K562 (cell line): ENCODE measurements around the gene JDP2. TPM values are rescaled to one million over a fixed set of nuclear protein-coding genes. Genes with fewer than 3 reads are reported as not detected.

ENCODE experiments used
- ATAC-seq: fragments of 200-7000 bp; cut with Tn5 transposase; 3 replicates; pipeline ENCODE4 v1.9.1; 2020; ENCODE audit warnings: moderate library complexity
- BruUV-seq: library from RNA; stranded (reverse); fragments of 400-500 nt; replicated peaks from 2 replicates; lab custom pipeline; 2021; lab: Mats Ljungman, UMichigan
- CTCF ChIA-PET: fragments of 300-600 bp; formaldehyde crosslinking; extraction: SDS; loops from one replicate; lab custom pipeline; 2021; ENCODE audit warnings: low intra/inter-chr PET ratio; lab: Yijun Ruan, JAX
- POLR2A ChIA-PET: fragments of 300-600, 350-650 bp; sonication (Branson Sonifier 250); formaldehyde crosslinking; extraction: SDS; loops from one replicate; lab custom pipeline; 2021; ENCODE audit warnings: antibody characterized with exemption, inconsistent platforms; lab: Yijun Ruan, JAX
- DNase-seq, 4 experiments: peaks; one replicate each; pipeline versions ENCODE4 v3.0.0 to v3.0.0-alpha.2; 2011 to 2018; ENCODE audit warnings: low spot score in 3 of 4, mixed read lengths in 3 of 4; ENCODE audit errors: extremely low read depth in 1 of 4
- FAIRE-seq: peaks from 2 replicates; lab custom pipeline; 2011; peaks lifted over from hg19 to GRCh38; lab: Jason Lieb, UNC
- H2AFZ ChIP-seq: 2 replicates; pipeline ENCODE4 v1.6.0; 2011; ENCODE audit warnings: low read depth, low read length, control low read depth, inconsistent platforms
- H3K27ac ChIP-seq: fragments of 200-600 bp; 3 replicates; pipeline ENCODE4 v1.8.0; 2011; ENCODE audit warnings: low read depth, mild to moderate bottlenecking, control low read depth, inconsistent platforms, low read length, moderate library complexity, mixed read lengths; ENCODE audit errors: extremely low read depth
- H3K27me3 ChIP-seq, 2 experiments: fragments of 300-600 bp in 1 of 2; 2 replicates in 1 of 2; 3 replicates in 1 of 2; pipeline versions ENCODE4 v1.6.0 to v1.8.0; 2011; ENCODE audit warnings: inconsistent platforms in 2 of 2, low read length in 2 of 2, mild to moderate bottlenecking in 1 of 2, mixed read lengths in 1 of 2, moderate library complexity in 1 of 2; ENCODE audit not compliant: control insufficient read depth in 2 of 2, insufficient read depth in 2 of 2
- H3K36me3 ChIP-seq: fragments of 300-600 bp; 3 replicates; pipeline ENCODE4 v1.8.0; 2011; ENCODE audit warnings: mild to moderate bottlenecking, low read length, inconsistent platforms; ENCODE audit not compliant: control insufficient read depth, insufficient read depth
- H3K4me1 ChIP-seq, 2 experiments: fragments of 200-600 bp in 1 of 2; replicated peaks in 1 of 2; 2 replicates in 1 of 2; 3 replicates in 1 of 2; pipeline versions ENCODE4 v1.5.1 to v1.8.0; 2011; ENCODE audit warnings: inconsistent platforms in 2 of 2, low read length in 2 of 2, mild to moderate bottlenecking in 1 of 2, mixed read lengths in 1 of 2, moderate library complexity in 1 of 2; ENCODE audit not compliant: control insufficient read depth in 2 of 2, insufficient read depth in 2 of 2
- H3K4me2 ChIP-seq: 2 replicates; pipeline ENCODE4 v1.6.1; 2011; ENCODE audit warnings: low read length, control low read depth, inconsistent platforms, mixed read lengths; ENCODE audit not compliant: insufficient read depth
- H3K4me3 ChIP-seq: fragments of 200-600 bp; sonication (generic), shearing (Covaris generic); 2 replicates; pipeline ENCODE4 v1.5.1; 2016; ENCODE audit warnings: control low read depth, inconsistent platforms
- H3K79me2 ChIP-seq: fragments of 200-600 bp; 3 replicates; pipeline ENCODE4 v1.8.0; 2011; ENCODE audit warnings: low read length, inconsistent platforms; ENCODE audit not compliant: control insufficient read depth, insufficient read depth
- H3K9ac ChIP-seq, 2 experiments: 2 replicates each; pipeline versions ENCODE4 v1.6.0 to v1.6.1; 2011; ENCODE audit warnings: low read depth in 2 of 2, low read length in 2 of 2, control low read depth in 1 of 2, inconsistent platforms in 1 of 2, mild to moderate bottlenecking in 1 of 2, mixed read lengths in 1 of 2; ENCODE audit not compliant: insufficient read depth in 1 of 2
- H3K9me1 ChIP-seq: one replicate; pipeline ENCODE4 v1.6.0; 2011; ENCODE audit warnings: inconsistent platforms, mild to moderate bottlenecking, low read length, moderate library complexity; ENCODE audit not compliant: control insufficient read depth, insufficient read depth
- H3K9me3 ChIP-seq: replicated peaks from 2 replicates; pipeline ENCODE4 v1.5.1; 2011; ENCODE audit warnings: low read depth, low read length, inconsistent platforms; ENCODE audit not compliant: control insufficient read depth, insufficient read depth
- H4K20me1 ChIP-seq: replicated peaks from 2 replicates; pipeline ENCODE4 v1.6.1; 2011; ENCODE audit warnings: low read length, inconsistent platforms, mixed read lengths; ENCODE audit not compliant: control insufficient read depth, insufficient read depth
- CHD1 ChIP-seq: fragments of 200-600 bp; sonication (generic); IDR thresholded peaks from one replicate; pipeline ENCODE4 v1.6.1; 2012; ENCODE audit warnings: mild to moderate bottlenecking, moderate library complexity, low read length, inconsistent platforms
- EWSR1 ChIP-seq: fragments of 450-650 bp; IDR thresholded peaks from 2 replicates; pipeline ENCODE4 v1.6.1; 2018; ENCODE audit warnings: borderline replicate concordance, mild to moderate bottlenecking, low read depth, moderate library complexity; ENCODE audit not compliant: partially characterized antibody
- GABPB1 ChIP-seq: sonication (generic); formaldehyde crosslinking; IDR thresholded peaks from 2 replicates; pipeline ENCODE4 v1.8.0; 2022; ENCODE audit warnings: mild to moderate bottlenecking, missing genetic modification reagents
- GATA2 ChIP-seq: sonication (generic); formaldehyde crosslinking; IDR thresholded peaks from 2 replicates; pipeline ENCODE4 v1.4.0; 2020; ENCODE audit warnings: mild to moderate bottlenecking, missing genetic modification reagents
- GTF2A2 ChIP-seq: IDR thresholded peaks from 2 replicates; pipeline ENCODE4 v1.6.1; 2016; ENCODE audit warnings: mild to moderate bottlenecking, missing genetic modification characterization, missing compliant biosample characterization
- HOXB6 ChIP-seq: fragments of 250-450 bp; sonication (Bioruptor Pico); IDR thresholded peaks from 2 replicates; pipeline ENCODE4 v1.5.1; 2022; ENCODE audit warnings: mild to moderate bottlenecking, borderline replicate concordance
- MCM7 ChIP-seq, 2 experiments: fragments of 450-650 bp; IDR thresholded peaks; 2 replicates each; pipeline ENCODE4 v1.6.1; 2016 to 2018
- MTA2 ChIP-seq: fragments of 450-650 bp; IDR thresholded peaks from 2 replicates; pipeline ENCODE4 v1.6.1; 2016; ENCODE audit warnings: low read depth
- NCOA2 ChIP-seq, 2 experiments: fragments of 450-650 bp; IDR thresholded peaks; 2 replicates each; pipeline ENCODE4 v1.6.1; 2018; ENCODE audit warnings: mild to moderate bottlenecking in 2 of 2, moderate library complexity in 1 of 2; ENCODE audit not compliant: partially characterized antibody in 2 of 2
- RAD51 ChIP-seq: fragments of 450-650 bp; IDR thresholded peaks from 2 replicates; pipeline ENCODE4 v1.7.1; 2016; ENCODE audit warnings: low read depth, mild to moderate bottlenecking, borderline replicate concordance
- TOE1 ChIP-seq, 2 experiments: fragments of 450-650 bp in 1 of 2; sonication (generic) in 1 of 2; formaldehyde crosslinking in 1 of 2; IDR thresholded peaks; 2 replicates each; pipeline versions ENCODE4 v1.7.1 to v1.8.0; 2016 to 2022; ENCODE audit warnings: borderline replicate concordance in 2 of 2, mild to moderate bottlenecking in 2 of 2, antibody characterized with exemption in 1 of 2, inconsistent platforms in 1 of 2, low read depth in 1 of 2, missing genetic modification reagents in 1 of 2, moderate library complexity in 1 of 2
- ZNF23 ChIP-seq: fragments of 250-450 bp; sonication (Bioruptor Pico); IDR thresholded peaks from 2 replicates; pipeline ENCODE4 v1.4.0; 2020; ENCODE audit warnings: mild to moderate bottlenecking
- WGBS: fragments of 100-300 bp; shearing (Covaris generic); methylation state at CpG from one replicate; pipeline ENCODE4 v1.1.6; 2016; ENCODE audit warnings: low coverage, mixed read lengths; ENCODE audit not compliant: insufficient coverage; ENCODE audit errors: missing lambda C conversion rate; 5-methylcytosine and 5-hydroxymethylcytosine counted together
- in situ Hi-C: fragments of 300-500 bp; cut with MboI; formaldehyde crosslinking; loops from 4 replicates; pipeline ENCODE4 v1.15.0; 2018; ENCODE audit warnings: inconsistent platforms, mixed read lengths
- intact Hi-C: fragments of 100-400 bp; cut with micrococcal nuclease; formaldehyde crosslinking; loops from 2 replicates; pipeline ENCODE4 v1.14.2; 2022
- polyA plus RNA-seq, 8 experiments: library from polyadenylated mRNA; depleted of rRNA in 4 of 8; stranded (reverse) in 5 of 8; unstranded in 3 of 8; fragments of >200 nt; fragmentation: Nextera tagmentation in 2 of 8; fragmentation: Illumina TruSeq in 1 of 8; extraction: Ambion mirVana in 2 of 8; extraction: Trizol in 1 of 8; gene quantifications; 2 replicates each; pipeline versions ENCODE4 v1.2.1 to v1.2.3, GENCODE V29; 2011 to 2014; ENCODE audit warnings: inconsistent platforms in 1 of 8, missing spikeins in 1 of 8
- total RNA-seq, 7 experiments: library from RNA; depleted of rRNA in 6 of 7; stranded (reverse); fragments of >200 nt in 6 of 7; fragmentation: Illumina TruSeq in 2 of 7; extraction: Trizol in 2 of 7; gene quantifications; 2 replicates each; pipeline versions ENCODE4 v1.2.1 to v1.2.3, GENCODE V29; 2011 to 2021; ENCODE audit warnings: low replicate concordance in 1 of 7

JDP2 gene
- total and polyA plus RNA-seq, 9 of the 15 experiments (the other 6 are each of a cell fraction or from before 2014, with no cell fraction given): 0.27 to 13.8 (median 3.1) TPM

GRCh38 chr14:75522983-75523318 is 95.1 kb downstream of the JDP2 start:
- CTCF ChIA-PET: interaction anchor here (0.6 kb wide), 1 partner anchor 580 kb away, joined by 3 read pairs; no protein-coding TSS in a partner anchor
- in situ Hi-C loops (no loop called here), intact Hi-C loops (no loop called here)
- TF ChIP-seq CHD1 (no peak), EWSR1 (no peak), HOXB6 (CRISPR knock-in tag) (no peak), RAD51 (no peak), MCM7 (IDR thresholded peaks at IDR 0.05) (no peak), TOE1 (IDR thresholded peaks at IDR 0.05; ENCODE audit: borderline replicate concordance) (no peak), TOE1 (CRISPR knock-in tag; IDR thresholded peaks at IDR 0.05; ENCODE audit: borderline replicate concordance, low read depth) (no peak), ZNF23 (CRISPR knock-in tag) (no peak), GABPB1 (no peak), GTF2A2 (tag) (no peak), MTA2 (no peak), GATA2 (CRISPR knock-in tag) (no peak), NCOA2 (IDR thresholded peaks at IDR 0.05; ENCODE audit: partially characterized antibody in 2 of 2) (no peak)
- no peak for FAIRE-seq
- H3K4me3 ChIP-seq: no peak overlapping the region; the same call in 1 of the 2 replicates
- DNase-seq: no peak
- no peaks in the 10 kb centered on the region for H3K9me1 ChIP-seq
- ATAC-seq: no peak
- POLR2A ChIA-PET: interaction anchor here (1.0 kb wide), 1 partner anchor 12 kb away, joined by 3 read pairs; no protein-coding TSS in a partner anchor
- H3K9ac ChIP-seq: no peak overlapping the region
- peaks cover 0 to 4% of the 10 kb centered on the region in 2 experiments; a peak in 3 of 5 replicates for H3K4me1 ChIP-seq
- H3K36me3 ChIP-seq: no peaks in the 10 kb centered on the region
- H3K4me2 ChIP-seq: no peak overlapping the region
- no peaks in the 10 kb centered on the region for H3K79me2 ChIP-seq
- no peaks in the 10 kb centered on the region for H4K20me1 ChIP-seq
- peaks cover 0 to 25% of the 10 kb centered on the region in 2 experiments; a peak in 3 of 5 replicates for H3K27me3 ChIP-seq
- no TSS peak for BruUV-seq
- H3K27ac ChIP-seq: no peak overlapping the region
- peak overlapping the region; percentile 78 for H2AFZ ChIP-seq
- WGBS: 0% methylated on average over 1 of the region's 1 CpG
- H3K9me3 ChIP-seq: peaks cover 2% of the 10 kb centered on the region; the same call in 1 of the 2 replicates

Other genes starting within 250 kb of the JDP2 start
- gene FOS, start 149.2 kb upstream of the JDP2 start, total RNA-seq (2014; rRNA removed): 12.1 and 19.4 TPM in 2 replicates
- 4.2 and 8.9 TPM in 2 replicates for gene FOS, start 149.2 kb upstream of the JDP2 start, total RNA-seq (2014; rRNA removed; fragmentation: Illumina TruSeq; extraction: Trizol)
- gene FOS, start 149.2 kb upstream of the JDP2 start, total RNA-seq (2015; rRNA removed; fragmentation: Illumina TruSeq; extraction: Trizol): 0.54 and 1.1 TPM in 2 replicates
- gene FOS, start 149.2 kb upstream of the JDP2 start, total RNA-seq (2021): 13.8 and 17.4 TPM in 2 replicates
- 3.6 and 5.7 TPM in 2 replicates for gene FOS, start 149.2 kb upstream of the JDP2 start, polyA plus RNA-seq (2011; rRNA removed)
- gene FOS, start 149.2 kb upstream of the JDP2 start, polyA plus RNA-seq (2014; fragmentation: Illumina TruSeq; extraction: Trizol): 8.2 and 12.8 TPM in 2 replicates
- gene FOS, start 149.2 kb upstream of the JDP2 start, polyA plus RNA-seq (2014; fragmentation: Nextera tagmentation; extraction: Ambion mirVana): 1 to 10 TPM in 1 of 2 experiments, under 1 TPM in 1; 0.56 to 2.1 TPM
- gene FOS, start 149.2 kb upstream of the JDP2 start, polyA plus RNA-seq (2014; rRNA removed): 11.6 and 14.8 TPM in 2 replicates
- gene BATF, start 94.4 kb downstream of the JDP2 start, total RNA-seq (2014; rRNA removed): 1.0 and 3.4 TPM in 2 replicates
- 0.26 TPM in 1 of 2 replicates, not detected in the other for gene BATF, start 94.4 kb downstream of the JDP2 start, total RNA-seq (2014; rRNA removed; fragmentation: Illumina TruSeq; extraction: Trizol)
- 2.1 and 2.9 TPM in 2 replicates for gene BATF, start 94.4 kb downstream of the JDP2 start, total RNA-seq (2015; rRNA removed; fragmentation: Illumina TruSeq; extraction: Trizol)
- gene BATF, start 94.4 kb downstream of the JDP2 start, total RNA-seq (2021): 0.31 and 0.49 TPM in 2 replicates
- 0.32 TPM in 1 of 2 replicates, not detected in the other for gene BATF, start 94.4 kb downstream of the JDP2 start, polyA plus RNA-seq (2011; rRNA removed)
- 0.55 and 1.1 TPM in 2 replicates for gene BATF, start 94.4 kb downstream of the JDP2 start, polyA plus RNA-seq (2014; fragmentation: Illumina TruSeq; extraction: Trizol)
- under 1 TPM; 0.13 to 0.28 TPM for gene BATF, start 94.4 kb downstream of the JDP2 start, polyA plus RNA-seq (2014; fragmentation: Nextera tagmentation; extraction: Ambion mirVana)
- 1.0 and 1.3 TPM in 2 replicates for gene BATF, start 94.4 kb downstream of the JDP2 start, polyA plus RNA-seq (2014; rRNA removed)
- gene FLVCR2, start 150.6 kb downstream of the JDP2 start, total RNA-seq (2014; rRNA removed): not detected in 2 replicates
- gene FLVCR2, start 150.6 kb downstream of the JDP2 start, total RNA-seq (2014; rRNA removed; fragmentation: Illumina TruSeq; extraction: Trizol): not detected in 2 replicates
- gene FLVCR2, start 150.6 kb downstream of the JDP2 start, total RNA-seq (2015; rRNA removed; fragmentation: Illumina TruSeq; extraction: Trizol): 0.11 TPM in 1 of 2 replicates, not detected in the other
- gene FLVCR2, start 150.6 kb downstream of the JDP2 start, total RNA-seq (2021): 1.5 and 3.2 TPM in 2 replicates
- 0.08 TPM in 1 of 2 replicates, not detected in the other for gene FLVCR2, start 150.6 kb downstream of the JDP2 start, polyA plus RNA-seq (2011; rRNA removed)
- gene FLVCR2, start 150.6 kb downstream of the JDP2 start, polyA plus RNA-seq (2014; fragmentation: Illumina TruSeq; extraction: Trizol): not detected in 2 replicates
- gene FLVCR2, start 150.6 kb downstream of the JDP2 start, polyA plus RNA-seq (2014; fragmentation: Nextera tagmentation; extraction: Ambion mirVana): not detected
- gene FLVCR2, start 150.6 kb downstream of the JDP2 start, polyA plus RNA-seq (2014; rRNA removed): not detected in 2 replicates
- gene ERG28, start 232.9 kb downstream of the JDP2 start, total RNA-seq (2014; rRNA removed): 3.1 and 5.4 TPM in 2 replicates
- gene ERG28, start 232.9 kb downstream of the JDP2 start, total RNA-seq (2014; rRNA removed; fragmentation: Illumina TruSeq; extraction: Trizol): 8.0 and 8.5 TPM in 2 replicates
- 6.2 and 6.8 TPM in 2 replicates for gene ERG28, start 232.9 kb downstream of the JDP2 start, total RNA-seq (2015; rRNA removed; fragmentation: Illumina TruSeq; extraction: Trizol)
- gene ERG28, start 232.9 kb downstream of the JDP2 start, total RNA-seq (2021): 11.3 and 11.4 TPM in 2 replicates
- gene ERG28, start 232.9 kb downstream of the JDP2 start, polyA plus RNA-seq (2011; rRNA removed): 34.2 and 39.2 TPM in 2 replicates
- 17.2 and 21.3 TPM in 2 replicates for gene ERG28, start 232.9 kb downstream of the JDP2 start, polyA plus RNA-seq (2014; fragmentation: Illumina TruSeq; extraction: Trizol)
- 10 to 100 TPM; 26.0 to 32.4 TPM for gene ERG28, start 232.9 kb downstream of the JDP2 start, polyA plus RNA-seq (2014; fragmentation: Nextera tagmentation; extraction: Ambion mirVana)
- gene ERG28, start 232.9 kb downstream of the JDP2 start, polyA plus RNA-seq (2014; rRNA removed): 14.2 and 19.3 TPM in 2 replicates
- gene TTLL5, start 233.2 kb downstream of the JDP2 start, total RNA-seq (2014; rRNA removed): 9.0 and 10.8 TPM in 2 replicates
- 12.6 and 16.7 TPM in 2 replicates for gene TTLL5, start 233.2 kb downstream of the JDP2 start, total RNA-seq (2014; rRNA removed; fragmentation: Illumina TruSeq; extraction: Trizol)
- gene TTLL5, start 233.2 kb downstream of the JDP2 start, total RNA-seq (2015; rRNA removed; fragmentation: Illumina TruSeq; extraction: Trizol): 16.9 and 17.0 TPM in 2 replicates
- gene TTLL5, start 233.2 kb downstream of the JDP2 start, total RNA-seq (2021): 17.3 and 17.7 TPM in 2 replicates
- gene TTLL5, start 233.2 kb downstream of the JDP2 start, polyA plus RNA-seq (2011; rRNA removed): 17.9 and 18.9 TPM in 2 replicates
- gene TTLL5, start 233.2 kb downstream of the JDP2 start, polyA plus RNA-seq (2014; fragmentation: Illumina TruSeq; extraction: Trizol): 13.4 and 15.8 TPM in 2 replicates
- gene TTLL5, start 233.2 kb downstream of the JDP2 start, polyA plus RNA-seq (2014; fragmentation: Nextera tagmentation; extraction: Ambion mirVana): 1 to 10 TPM; 4.1 to 5.4 TPM
- gene TTLL5, start 233.2 kb downstream of the JDP2 start, polyA plus RNA-seq (2014; rRNA removed): 12.1 and 12.3 TPM in 2 replicates